Measurements from ENCODE around the gene RRAD.

RRAD gene

GRCh38 chr16:66930189-66930588, 4.9 kb upstream of the RRAD start (continued):
- no peak for TF ChIP-seq SCRT1 (tag by site-specific recombination; IDR thresholded peaks at IDR 0.05; ENCODE audit: borderline replicate concordance)
- 0 out of 2 replicates have a peak, but pooled peaks have one; percentile 49 for TF ChIP-seq ZNF692 (tag by site-specific recombination; IDR thresholded peaks at IDR 0.05)
- peak; percentile 65; the same call in 1 of the 2 replicates for TF ChIP-seq ZNF629 (tag by site-specific recombination; IDR thresholded peaks at IDR 0.05)
- TF ChIP-seq ZBTB11 (tag by site-specific recombination; conservative IDR thresholded peaks at IDR 0.05; ENCODE audit: low read depth) = no peak
- no peak for TF ChIP-seq BCL11B (tag by site-specific recombination; IDR thresholded peaks at IDR 0.05; ENCODE audit: low read depth)
- no peak for TF ChIP-seq ZNF394 (tag by site-specific recombination; IDR thresholded peaks at IDR 0.05; ENCODE audit: borderline replicate concordance)
- TF ChIP-seq ZBTB21 (tag by site-specific recombination; IDR thresholded peaks at IDR 0.05) = peak; percentile 63; the same call in 1 of the 2 replicates
- TF ChIP-seq BCL11A (tag by site-specific recombination; IDR thresholded peaks at IDR 0.05; ENCODE audit: low read depth) = no peak
- TF ChIP-seq ZNF660 (tag by site-specific recombination; IDR thresholded peaks at IDR 0.05) = 0 out of 2 replicates have a peak, but pooled peaks have one; percentile 72
- TF ChIP-seq ZNF10 (tag by site-specific recombination; IDR thresholded peaks at IDR 0.05) = peak; percentile 88
- peak; percentile 59 for TF ChIP-seq ZBTB48 (tag by site-specific recombination; IDR thresholded peaks at IDR 0.05)
- no peak for TF ChIP-seq ZNF121 (tag by site-specific recombination; IDR thresholded peaks at IDR 0.05)

- H3K27ac ChIP-seq (ENCODE audit: extremely low read depth, low read depth, low read length) = no peak overlapping the region
- ChIA-PET POLR2A (interaction anchor here (0.9 to 1.3 kb wide), 7 partner anchors 9 to 36 kb away, joined by 3 to 11 read pairs (median 5); no protein-coding TSS in a partner anchor), CTCF (interaction anchor here (0.6 to 15.1 kb wide), 15 partner anchors 8 to 618 kb away, joined by 3 to 268 read pairs (median 4); partner anchors contain the start of gene CDH16)
- peaks cover 4 to 16% of the 10 kb centered on the region in 2 experiments; a peak in 2 of 3 replicates for H3K36me3 ChIP-seq (ENCODE audit: control insufficient read depth in 2 of 2, insufficient read depth in 1 of 2, low read length in 2 of 2)
- H3K4me3 ChIP-seq (ENCODE audit: low read depth, low read length) = no peak overlapping the region
- no peaks in the 10 kb centered on the region for H3K9me3 ChIP-seq (ENCODE audit: control insufficient read depth, insufficient read depth, low read depth, low read length)
- no peaks in the 10 kb centered on the region; the same call in 1 of the 2 replicates for H3K4me1 ChIP-seq (ENCODE audit: control insufficient read depth, insufficient read depth, low read length)
- TF ChIP-seq BCL11A (tag by site-specific recombination; IDR thresholded peaks at IDR 0.05; ENCODE audit: low read depth) = no peak
- no peak for TF ChIP-seq PRDM10 (tag by site-specific recombination; IDR thresholded peaks at IDR 0.05)
- no peak for TF ChIP-seq HOXD13 (CRISPR knock-in tag; IDR thresholded peaks at IDR 0.05; ENCODE audit: borderline replicate concordance)
- TF ChIP-seq ZFP37 (tag by site-specific recombination; IDR thresholded peaks at IDR 0.05) = no peak
- TF ChIP-seq CTCF (tag by site-specific recombination; IDR thresholded peaks at IDR 0.05) = peak; percentile 66
- TF ChIP-seq TCF7L2 (IDR thresholded peaks at IDR 0.05; ENCODE audit: borderline replicate concordance, low read depth, low read length) = no peak
- TF ChIP-seq SCRT2 (tag by site-specific recombination; IDR thresholded peaks at IDR 0.05) = no peak
- TF ChIP-seq PBX3 (CRISPR knock-in tag; IDR thresholded peaks at IDR 0.05) = no peak
- TF ChIP-seq ZBTB1 (tag by site-specific recombination; IDR thresholded peaks at IDR 0.05) = no peak
- no peak for TF ChIP-seq ZNF10 (tag by site-specific recombination; IDR thresholded peaks at IDR 0.05)
- TF ChIP-seq ZBTB8A (tag by site-specific recombination; IDR thresholded peaks at IDR 0.05) = no peak
- peak; percentile 95 for TF ChIP-seq ZNF121 (tag by site-specific recombination; IDR thresholded peaks at IDR 0.05)
Measured at GRCh38 chr16:66928702-66929388, 3.5 kb upstream of the RRAD start.

Measured in HEK293 (cell line).